BLaER1 (cell line): ENCODE results near the gene LSM2.
"Not testable (repeated sequence)": the region's sequence is repeated elsewhere in the genome, so short reads cannot be mapped to it uniquely, and the experiment has no call there.

Experiments used
- H3K27ac ChIP-seq: shearing (Covaris generic); formaldehyde crosslinking; 2 replicates; pipeline ENCODE4 v1.8.1; 2022
- H3K27me3 ChIP-seq: shearing (Covaris generic); formaldehyde crosslinking; 2 replicates; pipeline ENCODE4 v1.8.1; 2022
- H3K36me3 ChIP-seq: shearing (Covaris generic); formaldehyde crosslinking; 2 replicates; pipeline ENCODE4 v1.8.1; 2022
- H3K4me1 ChIP-seq: shearing (Covaris generic); formaldehyde crosslinking; 2 replicates; pipeline ENCODE4 v1.8.1; 2022
- H3K4me2 ChIP-seq: shearing (Covaris generic); formaldehyde crosslinking; 2 replicates; pipeline ENCODE4 v1.8.1; 2022
- H3K4me3 ChIP-seq: shearing (Covaris generic); formaldehyde crosslinking; 2 replicates; pipeline ENCODE4 v1.8.1; 2022
- H3K9ac ChIP-seq: shearing (Covaris generic); formaldehyde crosslinking; 2 replicates; pipeline ENCODE4 v1.8.1; 2022
- H3K9me3 ChIP-seq: shearing (Covaris generic); formaldehyde crosslinking; 2 replicates; pipeline ENCODE4 v1.8.1; 2022
- H4K20me1 ChIP-seq: shearing (Covaris generic); formaldehyde crosslinking; 2 replicates; pipeline ENCODE4 v1.8.1; 2022
- Cebpa-rat ChIP-seq: shearing (Covaris generic); IDR thresholded peaks from 2 replicates; pipeline ENCODE4 v1.8.1; 2022

Gene LSM2

GRCh38 chr6:31815025-31815838 lies 8.5 kb upstream of the LSM2 start, which contains the start of the genes HSPA1A and HSPA1L:
HSPA1A (plus strand) TSS chr6:31815543; CDS start chr6:31815757, 214 bp downstream.
HSPA1L (minus strand) TSS chr6:31815283; CDS start chr6:31811972, 3,311 bp downstream.
- no peaks in the 10 kb centered on the region for H3K36me3 ChIP-seq
- peaks cover 34% of the 10 kb centered on the region for H3K27me3 ChIP-seq
- no peaks in the 10 kb centered on the region for H4K20me1 ChIP-seq
- peak within 1 kb of the TSS; percentile 65 for H3K4me3 ChIP-seq
- peaks cover 32% of the 10 kb centered on the region for H3K4me1 ChIP-seq
- H3K4me2 ChIP-seq, result peak within 1 kb of the TSS; percentile 81
- no peak for TF ChIP-seq Cebpa-rat
- H3K9me3 ChIP-seq, result no peaks in the 10 kb centered on the region
- H3K27ac ChIP-seq, result peak within 1 kb of the TSS; percentile 45; the same call in 1 of the 2 replicates
- H3K9ac ChIP-seq, result peak within 1 kb of the TSS; percentile 36

DNA sequence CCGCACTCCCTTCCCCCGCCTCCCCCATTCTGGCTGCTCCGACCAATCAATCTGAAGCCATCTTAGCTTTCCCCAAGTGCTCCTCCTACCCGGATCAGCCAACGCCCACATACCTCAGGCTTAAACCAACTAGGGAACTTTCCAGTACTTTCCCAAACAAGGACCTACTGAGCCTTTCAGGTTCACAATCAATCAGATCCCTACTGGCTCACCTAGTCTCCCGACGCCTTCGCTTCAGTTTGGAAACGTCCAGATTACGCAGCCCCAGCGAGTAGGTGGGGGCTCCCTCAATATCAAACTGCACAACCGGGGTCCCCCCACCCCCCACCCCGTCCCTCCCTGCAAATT lies 7.9 kb upstream of the LSM2 start:
- no peaks in the 10 kb centered on the region for H4K20me1 ChIP-seq
- H3K9ac ChIP-seq, result no peak overlapping the region
- no peak overlapping the region for H3K27ac ChIP-seq
- no peaks in the 10 kb centered on the region for H3K9me3 ChIP-seq
- peaks cover 34% of the 10 kb centered on the region for H3K27me3 ChIP-seq
- TF ChIP-seq Cebpa-rat, result no peak
- no peaks in the 10 kb centered on the region for H3K36me3 ChIP-seq
- H3K4me2 ChIP-seq, result peak overlapping the region; percentile 81
- peaks cover 32% of the 10 kb centered on the region for H3K4me1 ChIP-seq
- peak overlapping the region; percentile 65 for H3K4me3 ChIP-seq

DNA sequence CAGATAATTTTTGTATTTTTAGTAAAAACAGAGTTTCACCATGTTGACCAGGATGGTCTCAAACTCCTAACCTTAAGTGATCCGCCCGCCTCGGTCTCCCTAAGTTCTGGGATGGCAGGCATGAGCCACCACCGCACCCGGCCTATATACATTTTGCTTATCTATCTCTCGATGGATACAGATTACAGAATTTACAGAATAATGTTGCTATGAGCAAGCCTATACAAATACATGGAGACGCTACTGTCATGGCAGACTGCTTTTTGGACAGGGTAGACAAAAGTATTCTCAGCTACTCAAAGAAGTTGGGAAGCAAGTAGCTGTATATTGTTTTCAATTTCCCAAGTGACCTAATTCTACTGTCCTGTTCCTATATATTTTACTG lies 6.7 kb upstream of the LSM2 start:
- no peak for TF ChIP-seq Cebpa-rat
- Histone ChIP-seq H3K9ac (peak overlapping the region; percentile 36), H3K4me1 (peaks cover 30% of the 10 kb centered on the region), H3K4me2 (peak overlapping the region; percentile 81), H3K27me3 (peaks cover 34% of the 10 kb centered on the region), H4K20me1 (no peaks in the 10 kb centered on the region), H3K36me3 (no peaks in the 10 kb centered on the region), H3K27ac (peak overlapping the region; percentile 45; the same call in 1 of the 2 replicates), H3K9me3 (no peaks in the 10 kb centered on the region), H3K4me3 (peak overlapping the region; percentile 65; the same call in 1 of the 2 replicates)

GRCh38 chr6:31811645-31812044 lies 4.9 kb upstream of the LSM2 start:
- no peak overlapping the region for H3K4me3 ChIP-seq
- H3K4me1 ChIP-seq, result peaks cover 26% of the 10 kb centered on the region
- no peaks in the 10 kb centered on the region for H4K20me1 ChIP-seq
- H3K27me3 ChIP-seq, result peaks cover 34% of the 10 kb centered on the region
- H3K9me3 ChIP-seq, result no peaks in the 10 kb centered on the region
- no peak for TF ChIP-seq Cebpa-rat
- H3K27ac ChIP-seq, result no peak overlapping the region
- H3K9ac ChIP-seq, result no peak overlapping the region
- H3K4me2 ChIP-seq, result no peak overlapping the region
- H3K36me3 ChIP-seq, result no peaks in the 10 kb centered on the region

DNA sequence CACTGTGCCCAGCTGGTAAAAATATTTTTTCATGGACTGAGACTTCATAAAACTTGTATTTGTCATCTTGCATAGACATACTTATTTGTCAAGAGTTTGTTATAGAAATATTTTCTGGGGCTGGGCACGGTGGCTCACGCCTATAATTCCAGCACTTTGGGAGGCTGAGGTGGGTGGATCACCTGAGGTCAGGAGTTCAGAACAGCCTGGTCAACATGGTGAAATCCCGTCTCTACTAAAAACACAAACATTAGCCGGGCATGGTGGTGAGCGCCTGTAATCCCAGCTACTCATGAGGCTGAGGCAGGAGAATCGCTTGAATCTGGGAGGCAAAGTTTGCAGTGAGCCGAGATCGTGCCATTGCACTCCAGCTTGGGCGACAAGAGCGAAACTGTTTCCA lies 1.8 kb upstream of the LSM2 start:
- not testable (repeated sequence) for H3K4me3 ChIP-seq, H3K27ac ChIP-seq

DNA sequence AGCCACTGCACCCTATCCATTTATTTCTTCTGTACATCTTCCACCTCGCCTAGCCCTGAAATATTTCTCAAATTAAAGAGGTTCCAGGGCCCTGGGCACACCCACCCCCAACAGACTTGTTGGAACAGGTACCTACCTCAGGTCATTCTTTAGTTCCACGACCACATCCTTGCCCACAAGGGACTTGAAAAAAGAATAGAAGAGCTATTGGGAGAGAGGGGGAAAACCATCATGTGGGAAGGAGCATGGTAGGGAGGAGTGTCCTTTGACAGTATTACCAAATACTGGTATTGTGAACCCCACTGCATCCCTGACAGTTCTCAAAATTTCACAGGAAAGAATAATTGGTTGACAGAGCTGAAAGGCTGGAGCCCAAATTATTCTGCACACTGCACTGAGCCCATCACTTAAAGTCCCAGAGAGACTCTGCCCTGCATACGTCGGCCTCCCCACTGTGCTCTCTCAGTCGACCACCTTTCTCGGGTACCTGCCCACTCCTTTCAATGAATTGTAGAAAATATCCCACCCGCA lies 762 bp downstream of the LSM2 start:
- H3K9ac ChIP-seq, result peak overlapping the region; percentile 88
- H3K4me1 ChIP-seq, result peaks cover 35% of the 10 kb centered on the region
- H3K9me3 ChIP-seq, result no peaks in the 10 kb centered on the region
- H3K27ac ChIP-seq, result peak overlapping the region; percentile 92
- peaks cover 45% of the 10 kb centered on the region for H3K36me3 ChIP-seq
- H4K20me1 ChIP-seq, result no peaks in the 10 kb centered on the region
- TF ChIP-seq Cebpa-rat, result no peak
- H3K4me2 ChIP-seq, result peak overlapping the region; percentile 93
- peak overlapping the region; percentile 78 for H3K4me3 ChIP-seq
- no peaks in the 10 kb centered on the region for H3K27me3 ChIP-seq

More for the DNA sequence above, 1.8 kb upstream of the LSM2 start:
- Histone ChIP-seq H3K27me3 (peaks cover 13% of the 10 kb centered on the region), H3K4me1 (peaks cover 39% of the 10 kb centered on the region), H3K36me3 (peaks cover 19% of the 10 kb centered on the region)
- H3K9me3 ChIP-seq, H3K4me2 ChIP-seq, H4K20me1 ChIP-seq, H3K9ac ChIP-seq: not testable (repeated sequence)

GRCh38 chr6:31801031-31801927 lies 5.5 kb downstream of the LSM2 start:
- H3K4me3 ChIP-seq, H3K9me3 ChIP-seq, H4K20me1 ChIP-seq, H3K4me2 ChIP-seq, H3K9ac ChIP-seq, H3K27me3 ChIP-seq, H3K27ac ChIP-seq: not testable (repeated sequence)
- Histone ChIP-seq H3K36me3 (peaks cover 71% of the 10 kb centered on the region), H3K4me1 (peaks cover 62% of the 10 kb centered on the region)

DNA sequence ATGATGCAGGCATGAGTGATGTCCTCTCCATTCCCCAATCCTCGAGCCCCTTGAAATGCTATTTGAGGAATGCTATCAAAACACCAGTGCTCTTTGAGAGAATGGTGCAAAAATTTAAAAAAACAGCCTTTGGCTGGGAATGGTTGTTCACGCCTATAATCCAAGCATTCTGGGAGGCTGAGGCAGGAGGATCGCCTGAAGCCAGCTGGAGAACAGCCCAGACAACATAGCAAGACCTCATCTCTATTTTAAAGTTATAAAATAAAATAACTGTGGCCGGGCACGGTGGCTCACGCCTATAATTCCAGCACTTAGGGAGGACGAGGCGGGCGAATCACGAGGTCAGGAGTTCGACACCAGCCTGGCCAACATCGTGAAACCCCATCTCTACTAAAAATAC lies 7.0 kb downstream of the LSM2 start:
- Histone ChIP-seq H3K36me3 (peaks cover 64% of the 10 kb centered on the region), H3K9ac (no peak overlapping the region), H3K9me3 (no peaks in the 10 kb centered on the region), H4K20me1 (no peaks in the 10 kb centered on the region), H3K4me3 (no peak overlapping the region), H3K4me1 (peaks cover 53% of the 10 kb centered on the region), H3K4me2 (no peak overlapping the region), H3K27me3 (no peaks in the 10 kb centered on the region), H3K27ac (no peak overlapping the region)
- no peak for TF ChIP-seq Cebpa-rat

DNA sequence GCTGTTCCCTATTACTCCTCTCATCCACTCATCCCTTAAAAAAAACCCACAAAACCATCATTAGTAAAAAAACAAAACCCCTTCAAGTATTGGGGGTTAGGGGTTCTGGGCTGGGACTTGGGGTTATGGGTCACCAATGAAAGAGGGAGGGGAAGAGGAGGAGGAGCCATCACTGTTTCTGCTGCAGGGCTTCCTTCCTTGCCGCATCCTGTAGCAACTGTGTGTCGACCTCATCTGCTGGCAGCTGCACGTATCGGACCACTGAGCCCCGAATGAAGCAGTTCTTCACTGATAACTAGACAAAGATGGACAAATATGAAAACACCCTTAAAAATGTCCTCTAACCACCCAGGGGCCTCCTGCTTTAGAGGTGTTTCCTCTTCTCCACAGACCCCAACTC lies 9.2 kb downstream of the LSM2 start:
- H3K36me3 ChIP-seq, result peaks cover 48% of the 10 kb centered on the region
- no peak for TF ChIP-seq Cebpa-rat
- H3K9me3 ChIP-seq, result no peaks in the 10 kb centered on the region
- no peaks in the 10 kb centered on the region for H4K20me1 ChIP-seq
- H3K27ac ChIP-seq, result peak overlapping the region; percentile 100
- H3K27me3 ChIP-seq, result no peaks in the 10 kb centered on the region
- peak overlapping the region; percentile 36; the same call in 1 of the 2 replicates for H3K4me3 ChIP-seq
- peaks cover 57% of the 10 kb centered on the region for H3K4me1 ChIP-seq
- peak overlapping the region; percentile 59 for H3K9ac ChIP-seq
- H3K4me2 ChIP-seq, result peak overlapping the region; percentile 93
